ENCODE measurements around the gene DNAH6.

Gene DNAH6

GRCh38 chr2:84526562-84526961, 10.3 kb downstream of the DNAH6 start:
- H3K79me2 ChIP-seq (ENCODE audit: insufficient read depth, low read length) = no peaks in the 10 kb centered on the region
- no peaks in the 10 kb centered on the region for H3K36me3 ChIP-seq (ENCODE audit: insufficient read depth, low read length)
- no peak overlapping the region for H3K4me3 ChIP-seq (ENCODE audit: low read depth in 1 of 2, low read length in 2 of 2)
- ATAC-seq (ENCODE audit: insufficient read depth, low read depth) (no peak), DNase-seq (no peak)
- H3K9ac ChIP-seq (ENCODE audit: low read depth, low read length) = no peak overlapping the region
- no peak overlapping the region for H2AFZ ChIP-seq (ENCODE audit: low read depth, low read length)
- no peaks in the 10 kb centered on the region for H3K4me1 ChIP-seq (ENCODE audit: insufficient read depth, low read length)
- H3K4me2 ChIP-seq (ENCODE audit: insufficient read depth, low read length) = no peak overlapping the region
- no peaks in the 10 kb centered on the region for H3K9me3 ChIP-seq (ENCODE audit: insufficient read depth, low read length, severe bottlenecking)
- no peak overlapping the region for H3K27ac ChIP-seq (ENCODE audit: low read length)
- H3K27me3 ChIP-seq (ENCODE audit: insufficient read depth, low read length, poor library complexity) = peaks cover 4% of the 10 kb centered on the region
- no peaks in the 10 kb centered on the region for H4K20me1 ChIP-seq (ENCODE audit: insufficient read depth, low read length)
- TF ChIP-seq CTCF (IDR thresholded peaks at IDR 0.05; ENCODE audit: borderline replicate concordance, extremely low read depth, low read length, poor library complexity, severe bottlenecking) = no peak

DNA sequence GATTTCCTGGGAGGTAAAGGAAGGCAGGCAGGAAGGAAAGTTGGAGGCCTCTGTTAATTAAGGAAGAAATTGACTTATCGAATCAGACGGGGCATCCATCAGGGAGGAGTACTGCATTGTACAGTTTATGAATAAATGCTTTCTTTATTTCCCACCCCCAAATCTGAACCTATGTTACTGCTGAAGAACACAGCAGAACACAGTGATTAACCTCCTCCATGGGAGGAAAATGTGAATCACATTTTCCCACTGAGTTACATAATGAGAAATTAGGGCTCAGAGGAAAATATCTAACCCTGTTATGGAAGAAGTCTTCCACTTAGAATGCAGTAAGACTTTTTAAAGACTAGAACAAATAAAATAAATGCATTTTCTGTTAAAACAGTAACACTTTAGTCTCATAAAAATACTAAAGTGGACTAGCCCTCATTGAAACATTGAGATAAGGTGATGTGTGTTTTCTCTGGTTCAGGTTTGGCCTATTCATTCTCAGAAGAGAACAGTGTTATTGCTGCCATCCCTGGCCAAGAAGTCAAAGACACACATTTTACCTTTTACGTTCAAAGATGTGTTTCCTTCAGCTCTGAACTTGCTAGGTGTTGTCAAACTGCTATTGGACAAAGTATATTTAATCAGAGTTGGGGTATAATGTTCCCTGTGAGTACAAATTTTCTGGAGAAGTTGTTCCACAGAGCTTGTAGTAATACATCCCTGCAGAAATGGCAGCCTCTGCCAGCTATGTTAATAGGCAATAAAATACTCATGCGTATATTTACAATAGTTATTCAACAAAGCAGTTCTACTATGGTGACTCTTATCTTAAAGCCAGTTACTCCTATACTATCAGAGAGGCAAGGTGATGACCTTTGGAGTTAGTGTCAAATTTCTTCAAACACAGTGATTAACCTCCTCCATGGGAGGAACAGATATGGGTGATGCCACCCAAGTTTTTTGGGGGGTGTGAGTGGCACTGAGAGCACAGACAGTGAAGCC, 11.1 kb downstream of the DNAH6 start:
- Histone ChIP-seq H3K36me3 (ENCODE audit: insufficient read depth, low read length) (no peaks in the 10 kb centered on the region), H3K4me3 (ENCODE audit: low read depth in 1 of 2, low read length in 2 of 2) (no peak overlapping the region), H3K27ac (ENCODE audit: low read length) (no peak overlapping the region), H3K9me3 (ENCODE audit: insufficient read depth, low read length, severe bottlenecking) (no peaks in the 10 kb centered on the region), H3K27me3 (ENCODE audit: insufficient read depth, low read length, poor library complexity) (peaks cover 4% of the 10 kb centered on the region), H3K9ac (ENCODE audit: low read depth, low read length) (no peak overlapping the region), H4K20me1 (ENCODE audit: insufficient read depth, low read length) (no peaks in the 10 kb centered on the region), H3K4me2 (ENCODE audit: insufficient read depth, low read length) (no peak overlapping the region), H2AFZ (ENCODE audit: low read depth, low read length) (no peak overlapping the region), H3K4me1 (ENCODE audit: insufficient read depth, low read length) (no peaks in the 10 kb centered on the region), H3K79me2 (ENCODE audit: insufficient read depth, low read length) (no peaks in the 10 kb centered on the region)
- no peak for DNase-seq
- ATAC-seq (ENCODE audit: insufficient read depth, low read depth) = no peak
- TF ChIP-seq CTCF (IDR thresholded peaks at IDR 0.05; ENCODE audit: borderline replicate concordance, extremely low read depth, low read length, poor library complexity, severe bottlenecking) (no peak), EZH2 (IDR thresholded peaks at IDR 0.05; ENCODE audit: borderline replicate concordance, low read depth, low read length, severe bottlenecking) (no peak)

DNA sequence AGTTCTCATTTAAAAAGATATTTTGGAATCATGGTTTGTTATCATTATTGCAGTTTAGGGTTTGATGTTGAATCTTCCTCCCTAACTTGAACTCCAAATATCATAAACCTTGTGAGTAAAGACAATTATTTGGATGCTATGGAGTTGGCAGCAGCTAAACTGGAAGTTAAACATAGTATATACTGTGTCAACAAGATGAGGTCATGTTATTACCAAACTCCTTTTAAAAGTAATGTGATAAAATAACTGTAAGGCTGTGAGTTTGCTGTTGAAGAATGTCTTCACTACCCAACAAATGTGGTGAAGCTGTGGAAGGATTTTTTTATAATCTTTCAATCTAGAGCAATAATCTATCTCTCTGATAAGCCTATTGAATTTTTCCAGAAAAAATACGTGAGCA, 16.0 kb downstream of the DNAH6 start:
- Histone ChIP-seq H2AFZ (ENCODE audit: low read depth, low read length) (no peak overlapping the region), H3K27me3 (ENCODE audit: insufficient read depth, low read length, poor library complexity) (peaks cover 5% of the 10 kb centered on the region), H4K20me1 (ENCODE audit: insufficient read depth, low read length) (no peaks in the 10 kb centered on the region), H3K36me3 (ENCODE audit: insufficient read depth, low read length) (no peaks in the 10 kb centered on the region), H3K79me2 (ENCODE audit: insufficient read depth, low read length) (no peaks in the 10 kb centered on the region), H3K9ac (ENCODE audit: low read depth, low read length) (no peak overlapping the region), H3K4me1 (ENCODE audit: insufficient read depth, low read length) (no peaks in the 10 kb centered on the region), H3K4me3 (ENCODE audit: low read depth in 1 of 2, low read length in 2 of 2) (no peak overlapping the region), H3K27ac (ENCODE audit: low read length) (no peak overlapping the region), H3K4me2 (ENCODE audit: insufficient read depth, low read length) (no peak overlapping the region), H3K9me3 (ENCODE audit: insufficient read depth, low read length, severe bottlenecking) (no peaks in the 10 kb centered on the region)
- no peak for ATAC-seq (ENCODE audit: insufficient read depth, low read depth)
- no peak for DNase-seq
- TF ChIP-seq EZH2 (IDR thresholded peaks at IDR 0.05; ENCODE audit: borderline replicate concordance, low read depth, low read length, severe bottlenecking) (no peak), CTCF (IDR thresholded peaks at IDR 0.05; ENCODE audit: borderline replicate concordance, extremely low read depth, low read length, poor library complexity, severe bottlenecking) (no peak)

Data from DND-41 (cell line).